Neuronal stem cell (in vitro differentiated cells): Measurements from ENCODE around the gene RELN.

Experiments used
- DNase-seq: peaks from one replicate; pipeline ENCODE4 v3.0.0-alpha.2; 2013; ENCODE audit warnings: low spot score
- H2AFZ ChIP-seq: one replicate; pipeline ENCODE4 v1.6.1; 2013; ENCODE audit warnings: mild to moderate bottlenecking, low read length, inconsistent platforms
- H2AK5ac ChIP-seq: 2 replicates; pipeline ENCODE4 v1.6.1; 2013; ENCODE audit warnings: low read depth, mild to moderate bottlenecking, inconsistent platforms, low read length, moderate library complexity, mixed read lengths
- H2BK120ac ChIP-seq: 2 replicates; pipeline ENCODE4 v1.6.1; 2013; ENCODE audit warnings: low read depth, mild to moderate bottlenecking, inconsistent platforms, low read length, moderate library complexity, mixed read lengths
- H2BK12ac ChIP-seq: one replicate; pipeline ENCODE4 v1.6.1; 2013; ENCODE audit warnings: low read length, inconsistent platforms
- H2BK15ac ChIP-seq: 2 replicates; pipeline ENCODE4 v1.6.1; 2013; ENCODE audit warnings: mild to moderate bottlenecking, low read length, inconsistent platforms, mixed read lengths
- H2BK5ac ChIP-seq: one replicate; pipeline ENCODE4 v1.6.1; 2013; ENCODE audit warnings: inconsistent platforms, mild to moderate bottlenecking, low read length, moderate library complexity
- H3K14ac ChIP-seq: one replicate; pipeline ENCODE4 v1.6.1; 2013; ENCODE audit warnings: low read length, inconsistent platforms
- H3K18ac ChIP-seq: 2 replicates; pipeline ENCODE4 v1.6.1; 2013; ENCODE audit warnings: low read length, inconsistent platforms
- H3K23ac ChIP-seq: 2 replicates; pipeline ENCODE4 v1.6.1; 2013; ENCODE audit warnings: low read depth, mild to moderate bottlenecking, mixed read lengths, low read length, inconsistent platforms; ENCODE audit not compliant: poor library complexity
- H3K27ac ChIP-seq: replicated peaks from 3 replicates; pipeline ENCODE4 v1.5.1; 2013; ENCODE audit warnings: low read length, inconsistent platforms
- H3K27me3 ChIP-seq, 3 experiments: 2 replicates each; pipeline ENCODE4 v1.6.1; 2013; ENCODE audit warnings: low read length in 3 of 3, mild to moderate bottlenecking in 2 of 3, inconsistent platforms in 1 of 3, low read depth in 1 of 3, mixed read lengths in 1 of 3, moderate library complexity in 1 of 3; ENCODE audit not compliant: control insufficient read depth in 3 of 3, insufficient read depth in 3 of 3
- H3K36me3 ChIP-seq, 2 donors: replicated peaks in 1 of 2; 2 replicates each; pipeline ENCODE4 v1.6.1; 2013; ENCODE audit warnings: low read length in 2 of 2; ENCODE audit not compliant: control insufficient read depth in 2 of 2, insufficient read depth in 2 of 2
- H3K4ac ChIP-seq: 2 replicates; pipeline ENCODE4 v1.6.1; 2013; ENCODE audit warnings: inconsistent platforms, mild to moderate bottlenecking, low read length, moderate library complexity
- H3K4me1 ChIP-seq, 2 donors: 1 replicate in 1 of 2; 2 replicates in 1 of 2; pipeline ENCODE4 v1.6.1; 2013; ENCODE audit warnings: low read length in 2 of 2, low read depth in 1 of 2; ENCODE audit not compliant: control insufficient read depth in 2 of 2, insufficient read depth in 1 of 2
- H3K4me2 ChIP-seq: one replicate; pipeline ENCODE4 v1.6.1; 2013; ENCODE audit warnings: mild to moderate bottlenecking, low read length, inconsistent platforms; ENCODE audit not compliant: insufficient read depth, poor library complexity, severe bottlenecking
- H3K4me3 ChIP-seq, 2 donors: 2 replicates each; pipeline ENCODE4 v1.5.1; 2013; ENCODE audit warnings: low read length in 2 of 2, mild to moderate bottlenecking in 2 of 2, inconsistent platforms in 1 of 2, moderate library complexity in 1 of 2
- H3K79me1 ChIP-seq: one replicate; pipeline ENCODE4 v1.6.1; 2013; ENCODE audit warnings: low read depth, mild to moderate bottlenecking, inconsistent platforms, low read length, moderate library complexity
- H3K9ac ChIP-seq: one replicate; pipeline ENCODE4 v1.6.1; 2013; ENCODE audit warnings: mild to moderate bottlenecking, low read depth, low read length, inconsistent platforms; ENCODE audit not compliant: poor library complexity
- H3K9me3 ChIP-seq, 2 donors: replicated peaks in 1 of 2; 2 replicates each; pipeline versions ENCODE3 to v1.6.1; 2013; ENCODE audit warnings: low read length in 2 of 2, mild to moderate bottlenecking in 2 of 2, inconsistent platforms in 1 of 2, low read depth in 1 of 2, mixed read lengths in 1 of 2, moderate library complexity in 1 of 2; ENCODE audit not compliant: control insufficient read depth in 2 of 2, insufficient read depth in 1 of 2
- H4K8ac ChIP-seq: one replicate; pipeline ENCODE4 v1.6.1; 2013; ENCODE audit warnings: low read depth, mild to moderate bottlenecking, inconsistent platforms, low read length, moderate library complexity
- H4K91ac ChIP-seq: one replicate; pipeline ENCODE4 v1.6.1; 2013; ENCODE audit warnings: low read length, low read depth, mild to moderate bottlenecking, inconsistent platforms; ENCODE audit not compliant: poor library complexity
- WGBS, 2 donors: extraction: QIAGEN DNeasy Blood & Tissue Kit; methylation state at CpG; one replicate each; pipeline ENCODE4 v1.1.7; 2013; ENCODE audit warnings: missing lambda C conversion rate in 2 of 2, mixed read lengths in 1 of 2; ENCODE audit not compliant: insufficient read length in 2 of 2, insufficient replicate concordance in 1 of 2; ENCODE audit errors: extremely low coverage in 2 of 2; 5-methylcytosine and 5-hydroxymethylcytosine counted together

RELN gene

GRCh38 chr7:103924184-103924583, 65.3 kb downstream of the RELN start:
- Histone ChIP-seq H3K18ac (no peak overlapping the region), H3K9ac (no peak overlapping the region), H2BK120ac (no peak overlapping the region), H3K79me1 (no peaks in the 10 kb centered on the region), H2BK15ac (no peak overlapping the region), H3K4me2 (no peak overlapping the region), H3K27me3 (no peaks in the 10 kb centered on the region), H3K4me3 (no peak overlapping the region), H3K23ac (no peak overlapping the region), H4K8ac (no peak overlapping the region), H2AFZ (no peak overlapping the region), H2BK12ac (no peak overlapping the region), H4K91ac (no peak overlapping the region), H2AK5ac (no peak overlapping the region), H3K14ac (no peak overlapping the region), H3K4me1 (no peaks in the 10 kb centered on the region), H3K27ac (no peak overlapping the region), H3K4ac (no peak overlapping the region), H3K9me3 (no peaks in the 10 kb centered on the region), H2BK5ac (no peak overlapping the region), H3K36me3 (no peaks in the 10 kb centered on the region)
- WGBS, 2 donors, result no CpG with 5 or more reads among the region's 4 CpGs
- no peak for DNase-seq

- H2AFZ ChIP-seq, result no peak overlapping the region
- no peak overlapping the region for H3K23ac ChIP-seq
- H3K27ac ChIP-seq, result no peak overlapping the region
- no peak overlapping the region for H3K18ac ChIP-seq
- H2BK15ac ChIP-seq, result no peak overlapping the region
- no peaks in the 10 kb centered on the region for H3K79me1 ChIP-seq
- H4K8ac ChIP-seq, result no peak overlapping the region
- no peaks in the 10 kb centered on the region for H3K4me1 ChIP-seq
- H3K4me2 ChIP-seq, result no peak overlapping the region
- no peak overlapping the region for H3K9ac ChIP-seq
- no peak overlapping the region for H3K14ac ChIP-seq
- H2BK12ac ChIP-seq, result no peak overlapping the region
- H2BK120ac ChIP-seq, result no peak overlapping the region
- no peak overlapping the region for H4K91ac ChIP-seq
- no peak overlapping the region for H3K4me3 ChIP-seq
- H3K27me3 ChIP-seq, result no peaks in the 10 kb centered on the region
- H3K36me3 ChIP-seq, result no peaks in the 10 kb centered on the region
- H3K4ac ChIP-seq, result no peak overlapping the region
- H3K9me3 ChIP-seq, result no peaks in the 10 kb centered on the region
- DNase-seq, result no peak
- H2AK5ac ChIP-seq, result no peak overlapping the region
- WGBS, 2 donors, result no CpG with 5 or more reads among the region's 2 CpGs
- no peak overlapping the region for H2BK5ac ChIP-seq
Observed at GRCh38 chr7:103922407-103922806, 67.1 kb downstream of the RELN start.

GRCh38 chr7:103921692-103922091, 67.8 kb downstream of the RELN start:
- no peak overlapping the region for H3K4me3 ChIP-seq
- H3K27ac ChIP-seq, result no peak overlapping the region
- H3K18ac ChIP-seq, result no peak overlapping the region
- no peak overlapping the region for H2BK5ac ChIP-seq
- H3K4me2 ChIP-seq, result no peak overlapping the region
- no peak overlapping the region for H2BK120ac ChIP-seq
- no peaks in the 10 kb centered on the region for H3K9me3 ChIP-seq
- H3K27me3 ChIP-seq, result no peaks in the 10 kb centered on the region
- no peaks in the 10 kb centered on the region for H3K4me1 ChIP-seq
- H2BK12ac ChIP-seq, result no peak overlapping the region
- H3K36me3 ChIP-seq, result no peaks in the 10 kb centered on the region
- no peak for DNase-seq
- no peak overlapping the region for H3K23ac ChIP-seq
- H3K4ac ChIP-seq, result no peak overlapping the region
- H2BK15ac ChIP-seq, result no peak overlapping the region
- H3K79me1 ChIP-seq, result no peaks in the 10 kb centered on the region
- H2AFZ ChIP-seq, result no peak overlapping the region
- no peak overlapping the region for H4K91ac ChIP-seq
- H2AK5ac ChIP-seq, result no peak overlapping the region
- H3K9ac ChIP-seq, result no peak overlapping the region
- no peak overlapping the region for H4K8ac ChIP-seq
- no peak overlapping the region for H3K14ac ChIP-seq
- no CpG with 5 or more reads among the region's 1 CpG for WGBS, 2 donors

- no CpG with 5 or more reads among the region's 8 CpGs for WGBS, 2 donors
- no peak for DNase-seq
- H3K79me1 ChIP-seq, result no peaks in the 10 kb centered on the region
Observed at GRCh38 chr7:103919272-103919868, 70.1 kb downstream of the RELN start.

More at GRCh38 chr7:103919272-103919868, 70.1 kb downstream of the RELN start:
- H3K4me3 ChIP-seq, result no peak overlapping the region
- H2AK5ac ChIP-seq, result no peak overlapping the region
- H2BK120ac ChIP-seq, result no peak overlapping the region
- H3K9ac ChIP-seq, result no peak overlapping the region
- no peak overlapping the region for H4K91ac ChIP-seq
- H3K27ac ChIP-seq, result no peak overlapping the region
- H3K14ac ChIP-seq, result no peak overlapping the region
- H3K4me1 ChIP-seq, result no peaks in the 10 kb centered on the region
- no peaks in the 10 kb centered on the region for H3K9me3 ChIP-seq
- H2BK15ac ChIP-seq, result no peak overlapping the region
- H2BK5ac ChIP-seq, result no peak overlapping the region
- no peak overlapping the region for H3K4me2 ChIP-seq
- no peak overlapping the region for H4K8ac ChIP-seq
- H3K36me3 ChIP-seq, result no peaks in the 10 kb centered on the region
- no peak overlapping the region for H3K23ac ChIP-seq
- H2BK12ac ChIP-seq, result no peak overlapping the region
- no peak overlapping the region for H2AFZ ChIP-seq
- H3K18ac ChIP-seq, result no peak overlapping the region
- H3K27me3 ChIP-seq, result no peaks in the 10 kb centered on the region
- no peak overlapping the region for H3K4ac ChIP-seq
